ENCODE measurements around the gene SERPINA12.

- TF ChIP-seq EP300 (IDR thresholded peaks at IDR 0.05): no peak
- no peak for TF ChIP-seq JUNB (IDR thresholded peaks at IDR 0.05)
These were observed 45.0 kb downstream of the SERPINA12 start for GRCh38 chr14:94464290-94464689.
